ENCODE data around the gene GTPBP6.
"Not testable (repeated sequence)": the region's sequence is repeated elsewhere in the genome, so short reads cannot be mapped to it uniquely, and the experiment has no call there.

Gene GTPBP6

DNA sequence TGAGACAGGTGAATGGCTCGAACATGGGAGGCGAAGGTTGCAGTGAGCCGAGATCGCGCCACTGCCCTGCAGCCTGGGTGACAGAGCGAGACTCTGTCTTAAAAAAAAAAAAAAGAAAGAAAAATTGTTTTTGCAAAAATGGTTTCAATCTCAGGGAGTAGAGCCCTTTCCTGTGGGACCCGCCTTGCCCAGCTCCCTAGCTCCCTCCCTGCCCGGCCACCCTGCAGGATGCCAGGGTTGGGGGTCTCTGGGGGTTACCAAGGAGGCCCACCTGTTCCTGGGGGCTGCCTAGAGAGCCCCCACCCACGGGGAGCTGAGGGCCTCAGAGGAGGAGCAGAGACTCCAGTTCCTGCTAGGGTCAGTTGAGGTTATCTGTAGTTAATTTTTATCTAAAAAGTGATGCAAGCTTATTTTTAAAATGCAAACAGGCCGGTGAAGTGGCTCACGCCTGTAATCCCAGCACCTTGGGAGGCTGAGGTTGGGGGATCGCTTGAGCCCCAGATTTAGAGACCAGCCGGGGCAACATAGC is 56.2 kb downstream of the GTPBP6 start:
- DNase-seq (ENCODE audit: low spot score) = no peak

DNA sequence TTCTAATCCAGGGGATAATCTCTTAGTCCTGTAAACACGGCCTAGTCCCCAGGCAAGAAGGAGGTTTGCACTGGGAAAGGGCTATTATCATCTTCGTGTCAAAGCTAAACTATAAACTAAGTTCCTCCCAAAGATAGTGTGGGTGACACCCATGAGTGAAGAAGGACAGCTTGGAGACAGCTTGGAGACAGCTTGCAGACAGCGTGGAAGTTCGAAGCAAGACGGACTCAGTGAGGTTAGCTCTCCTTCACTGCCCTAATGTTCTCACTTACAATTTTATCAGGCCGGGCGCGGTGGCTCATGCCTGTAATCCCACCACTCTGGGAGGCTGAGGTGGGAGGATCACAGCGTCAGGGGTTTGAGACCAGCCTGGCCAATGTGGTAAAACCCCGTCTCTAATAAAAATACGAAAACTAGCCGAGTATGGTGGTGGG is 56.7 kb downstream of the GTPBP6 start:
- DNase-seq (ENCODE audit: low spot score) = no peak

DNA sequence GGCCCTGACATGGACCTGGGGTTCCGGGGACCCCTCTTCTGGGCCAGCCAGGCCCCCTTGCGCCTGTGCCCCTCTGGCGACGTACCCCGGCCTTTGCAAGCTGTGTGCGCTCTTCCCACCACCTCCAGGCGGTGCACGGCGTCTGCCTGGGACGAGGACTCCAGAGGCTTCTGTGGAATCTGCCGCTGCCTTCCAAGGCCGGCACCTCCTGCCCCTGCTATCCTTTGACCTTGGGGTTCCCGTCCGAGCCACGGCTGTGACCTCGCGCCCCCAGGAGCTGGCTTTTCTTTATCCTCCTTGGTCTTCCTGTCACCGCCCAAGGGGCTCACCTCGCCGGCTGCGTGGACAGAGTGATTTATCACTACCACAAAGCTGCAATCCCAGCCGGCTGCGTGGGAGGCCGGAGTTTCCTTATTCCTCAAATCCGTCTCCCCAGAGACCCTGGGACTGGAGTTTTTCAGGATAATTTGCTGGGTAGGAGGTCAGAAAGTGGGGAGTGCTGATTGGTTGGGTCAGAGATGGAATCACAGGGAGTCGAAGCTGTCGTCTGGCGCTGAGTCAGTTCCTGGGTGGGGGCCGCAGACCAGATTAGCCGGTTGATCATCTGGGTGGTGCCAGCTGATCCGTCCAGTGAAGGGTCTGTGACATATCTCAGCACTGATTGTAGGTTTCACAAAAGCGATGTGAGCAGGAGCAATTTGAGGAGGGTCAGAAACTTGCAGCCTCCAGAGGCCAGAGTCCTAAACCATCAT is 57.3 kb downstream of the GTPBP6 start:
- DNase-seq (ENCODE audit: low spot score) = no peak

DNA sequence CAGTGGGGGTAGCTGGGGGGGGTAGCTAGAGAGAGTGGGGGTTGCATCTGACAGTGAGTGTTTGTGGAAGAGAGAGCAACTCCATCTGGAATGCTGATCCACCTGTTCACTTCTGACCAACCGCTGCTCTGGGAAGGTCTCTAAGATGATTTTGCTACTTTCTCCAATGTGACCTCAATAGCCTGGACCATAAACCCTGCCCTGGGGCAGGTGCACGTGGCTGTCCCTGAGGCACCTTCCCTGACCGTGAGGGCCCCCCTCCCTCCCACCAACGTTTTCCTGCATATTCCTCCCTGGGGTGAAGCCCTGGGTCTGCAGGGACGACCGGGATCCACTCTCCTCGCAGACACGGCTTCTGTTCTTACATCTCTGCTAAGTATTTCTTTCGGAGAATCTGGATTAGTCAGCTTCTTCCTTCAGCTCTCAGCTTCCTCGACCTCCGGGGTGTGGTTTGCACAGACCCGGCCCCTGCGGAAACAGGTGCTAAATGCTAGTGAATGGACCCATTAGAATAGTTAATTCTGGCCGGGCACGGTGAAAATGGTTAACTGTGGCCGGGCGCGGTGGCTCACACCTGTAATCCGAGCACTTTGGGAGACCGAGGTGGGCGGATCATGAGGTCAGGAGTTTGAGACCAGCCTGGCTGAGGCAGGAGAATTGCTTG is 58.8 kb downstream of the GTPBP6 start:
- DNase-seq (ENCODE audit: low spot score) = no peak

DNA sequence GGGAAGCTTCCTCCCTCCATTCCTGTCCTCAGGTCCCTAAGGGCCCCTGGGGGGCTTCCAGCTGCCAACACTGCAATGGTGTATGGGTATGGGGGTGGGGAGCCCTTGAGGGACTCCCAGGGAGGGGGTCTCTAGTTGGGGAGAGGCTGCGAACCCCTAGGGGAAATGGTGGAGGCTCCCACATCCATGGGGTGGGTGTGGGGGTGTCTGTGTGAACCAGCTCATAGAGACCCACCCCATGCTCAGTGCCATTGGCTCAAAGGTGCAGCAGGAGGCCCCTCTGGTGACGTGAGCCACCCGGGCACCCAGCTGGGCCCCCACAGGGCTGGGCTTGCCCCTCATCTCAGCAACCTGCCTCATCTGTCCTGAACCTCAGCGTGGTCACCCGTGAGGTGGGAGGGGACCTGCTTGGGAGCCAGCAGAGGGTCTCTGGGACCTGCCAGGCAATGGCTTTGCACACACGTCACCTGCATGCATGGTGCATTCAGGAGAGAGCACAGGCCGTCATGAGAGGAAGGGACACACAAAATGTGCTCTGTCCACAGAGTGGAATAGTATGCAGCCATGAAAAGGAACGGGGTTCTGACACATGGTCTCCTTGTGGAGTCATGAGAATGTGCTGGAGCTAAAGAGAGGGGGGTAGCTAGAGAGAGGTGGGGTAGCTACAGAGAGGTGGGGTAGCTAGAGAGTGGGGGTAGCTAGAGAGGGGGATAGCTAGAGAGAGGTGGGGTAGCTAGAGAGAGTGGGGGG is 60.1 kb downstream of the GTPBP6 start:
- DNase-seq (ENCODE audit: low spot score) = no peak

DNA sequence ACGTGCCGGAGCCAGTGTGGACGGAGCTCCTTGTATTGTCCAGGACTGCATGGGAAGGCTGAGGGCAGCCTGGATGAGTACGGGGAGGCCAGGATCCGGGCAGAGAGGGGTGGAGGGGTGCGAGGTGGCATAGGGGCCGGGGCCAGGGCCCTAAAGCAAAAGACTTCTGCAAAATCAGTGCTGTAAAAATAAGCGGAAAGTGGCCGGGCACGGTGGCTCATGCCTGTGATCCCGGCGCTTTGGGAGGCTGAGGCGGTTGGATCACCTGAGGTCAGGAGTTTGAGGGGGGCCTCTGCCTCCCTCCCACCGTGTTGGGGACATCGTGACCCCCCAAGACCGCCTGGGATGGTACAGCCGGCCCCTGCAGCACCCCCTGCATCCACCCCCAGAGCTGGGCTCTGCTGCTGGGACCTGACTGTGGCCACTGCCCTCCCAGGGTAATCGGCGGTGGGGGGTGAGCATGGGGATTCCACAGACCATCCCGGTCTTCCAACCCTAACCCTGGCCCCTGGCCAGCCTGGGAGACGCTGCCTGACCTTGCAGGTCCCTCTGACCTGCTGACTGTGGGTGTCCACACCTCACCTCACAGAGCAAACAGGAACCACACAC is 60.8 kb downstream of the GTPBP6 start:
- DNase-seq (ENCODE audit: low spot score) = no peak

DNA sequence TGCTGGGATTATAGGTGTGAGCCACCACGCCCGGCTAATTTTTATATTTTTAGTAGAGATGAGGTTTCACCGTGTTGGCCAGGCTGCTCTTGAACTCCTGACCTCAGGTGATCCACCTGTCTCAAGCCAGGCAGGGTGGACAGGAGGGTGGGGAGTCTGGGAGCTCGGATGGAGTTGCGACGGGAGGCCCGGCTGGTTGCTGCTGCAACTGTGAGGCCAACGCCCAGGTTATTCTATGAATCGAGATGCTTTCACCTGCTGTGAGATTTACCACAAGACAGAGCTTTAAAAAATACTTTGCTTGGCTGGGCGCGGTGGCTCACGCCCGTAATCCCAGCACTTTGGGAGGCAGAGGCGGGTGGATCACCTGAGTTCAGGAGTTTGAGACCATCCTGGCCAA is 61.5 kb downstream of the GTPBP6 start:
- DNase-seq (ENCODE audit: low spot score) = not testable (repeated sequence)

DNA sequence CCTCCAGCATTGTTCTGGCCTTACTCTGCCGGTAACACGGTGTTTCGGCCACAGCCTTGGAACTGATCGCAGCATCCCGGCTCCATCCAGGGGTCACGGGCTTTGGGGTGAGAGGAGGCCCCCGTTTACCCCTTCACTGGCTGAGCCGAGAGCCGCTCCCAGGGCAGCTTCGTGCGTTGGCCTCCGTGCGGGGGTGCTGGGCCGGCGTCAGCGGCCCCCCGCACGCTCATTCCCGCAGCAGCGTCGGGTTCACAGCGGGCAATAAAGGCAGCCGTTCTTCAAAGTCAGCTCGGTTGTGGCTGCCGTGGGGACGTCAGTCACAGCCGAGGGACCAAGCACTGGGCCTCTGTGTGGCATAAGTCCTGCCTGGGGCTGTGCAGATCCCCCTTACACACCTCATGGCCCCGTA is 62.7 kb downstream of the GTPBP6 start:
- DNase-seq (ENCODE audit: low spot score) = no peak

All from activated CD4-positive, alpha-beta T cell treated with anti-CD3 and anti-CD28 coated beads, Interleukin-2, Interleukin-4, amounts not matched to agents 100 ng/mL and 50 ng/mL, durations not matched to agents 16 hours and 8 hours (primary cell).